ENCODE results near the gene CACNA1C.

GRCh38 chr12:2406903-2407302 lies 354.1 kb downstream of the CACNA1C start:
- TF ChIP-seq POLR2A (IDR thresholded peaks at IDR 0.05), result no peak
- TF ChIP-seq CTCF (IDR thresholded peaks at IDR 0.05), result no peak
- no peak for TF ChIP-seq EP300 (IDR thresholded peaks at IDR 0.05)
- TF ChIP-seq POLR2AphosphoS5 (IDR thresholded peaks at IDR 0.05), result no peak
